Activated naive CD4-positive, alpha-beta T cell treated with anti-CD3 and anti-CD28 coated beads, Interleukin-2, amount 50 U/mL, for 72 hours (primary cell): ENCODE measurements around the gene ACO2. TPM values are rescaled to one million over a fixed set of nuclear protein-coding genes. Genes with fewer than 3 reads are reported as not detected.
A peak's percentile ranks its signal among the peaks of the same experiment; 100 is the strongest.

Experiments used
- ATAC-seq, 2 donors: fragments of 150-1000 bp; cut with Tn5 transposase; 2 replicates each; pipeline ENCODE4 v1.10.0; 2021; ENCODE audit warnings: mild to moderate bottlenecking in 2 of 2, moderate library complexity in 2 of 2
- DNase-seq, 2 donors: peaks; one replicate each; pipeline ENCODE4 v3.0.0; 2021 to 2022; ENCODE audit warnings: low spot score in 2 of 2
- H3K27ac Mint-ChIP-seq, 2 donors: one replicate each; pipeline ENCODE4 v1.8.0; 2022; ENCODE audit warnings: mild to moderate bottlenecking in 2 of 2, mixed read lengths in 2 of 2
- H3K36me3 Mint-ChIP-seq, 2 donors: one replicate each; pipeline ENCODE4 v1.8.0; 2022; ENCODE audit warnings: mixed read lengths in 2 of 2
- H3K9me3 Mint-ChIP-seq, 2 donors: one replicate each; pipeline ENCODE4 v1.8.0; 2022; ENCODE audit warnings: mixed read lengths in 2 of 2
- total RNA-seq, 2 donors: library from RNA; stranded (reverse); gene quantifications; one replicate each; pipeline ENCODE4 v1.2.3, GENCODE V29; 2022

ACO2 gene
- total RNA-seq, 2 donors from 2014 or later = 100.0 to 112 TPM

- no peaks in the 10 kb centered on the region for H3K9me3 Mint-ChIP-seq
- H3K27ac Mint-ChIP-seq = peak overlapping the region; percentile 21 to 36
- H3K36me3 Mint-ChIP-seq = no peaks in the 10 kb centered on the region
- peak; percentile 66 to 67 for ATAC-seq
- no peak for DNase-seq
These were observed 32.3 kb downstream of the ACO2 start for GRCh38 chr22:41501209-41501608.

GRCh38 chr22:41504397-41504796 lies 35.5 kb downstream of the ACO2 start:
- no peak for DNase-seq
- Mint-ChIP-seq H3K36me3 (no peaks in the 10 kb centered on the region), H3K9me3 (no peaks in the 10 kb centered on the region), H3K27ac (no peak overlapping the region)
- ATAC-seq = no peak

- no peak for ATAC-seq
- peak overlapping the region in 1 of 2 donors; percentile 85 for H3K27ac Mint-ChIP-seq
- no peak for DNase-seq
- H3K36me3 Mint-ChIP-seq = no peaks in the 10 kb centered on the region
- no peaks in the 10 kb centered on the region for H3K9me3 Mint-ChIP-seq
These were observed 35.9 kb downstream of the ACO2 start for GRCh38 chr22:41504816-41505215.

DNA sequence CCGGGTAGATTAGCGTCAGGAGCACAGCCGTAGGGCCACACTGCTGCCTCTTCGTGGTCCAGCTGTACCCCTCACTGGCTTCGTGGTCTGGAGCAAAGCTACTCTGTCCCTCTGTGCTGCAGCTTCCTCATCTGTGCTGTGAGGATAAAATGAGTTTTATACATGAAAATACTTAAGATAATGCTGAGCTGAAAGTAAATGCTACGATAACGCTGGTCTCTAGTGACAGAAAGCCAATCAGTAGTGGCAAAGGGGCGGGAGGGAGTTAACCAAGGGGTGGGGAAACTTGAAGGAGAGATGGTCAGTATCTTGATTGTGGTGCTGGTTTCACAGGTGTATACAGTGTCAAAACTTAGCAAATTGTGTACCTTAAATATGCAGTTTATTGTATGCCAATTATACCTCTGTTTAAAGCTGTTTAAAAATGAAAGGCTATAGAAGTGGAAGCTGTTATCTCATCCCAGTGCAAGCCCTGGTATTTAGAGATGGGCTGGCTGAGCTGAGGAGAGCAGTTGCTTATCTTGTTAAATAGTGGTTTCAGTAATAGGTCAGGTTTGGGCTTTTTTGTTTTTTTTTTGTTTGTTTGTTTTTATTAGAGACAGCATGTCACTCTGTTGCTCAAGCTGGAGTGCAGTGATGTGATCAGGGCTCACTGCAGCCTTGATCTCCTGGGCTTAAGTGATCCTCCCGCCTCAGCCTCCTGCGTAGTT lies 36.7 kb downstream of the ACO2 start:
- DNase-seq = no peak
- no peak for ATAC-seq
- no peaks in the 10 kb centered on the region for H3K9me3 Mint-ChIP-seq
- H3K27ac Mint-ChIP-seq = no peak overlapping the region
- no peaks in the 10 kb centered on the region for H3K36me3 Mint-ChIP-seq

GRCh38 chr22:41507330-41508063 lies 38.6 kb downstream of the ACO2 start:
- Mint-ChIP-seq H3K36me3 (no peaks in the 10 kb centered on the region), H3K27ac (peak overlapping the region; percentile 5 to 62), H3K9me3 (no peaks in the 10 kb centered on the region)
- ATAC-seq (no peak), DNase-seq (no peak)

- H3K9me3 Mint-ChIP-seq = no peaks in the 10 kb centered on the region
- ATAC-seq (no peak), DNase-seq (no peak)
- no peak overlapping the region for H3K27ac Mint-ChIP-seq
- H3K36me3 Mint-ChIP-seq = no peaks in the 10 kb centered on the region
These were observed 39.9 kb downstream of the ACO2 start for GRCh38 chr22:41508770-41509170.

DNA sequence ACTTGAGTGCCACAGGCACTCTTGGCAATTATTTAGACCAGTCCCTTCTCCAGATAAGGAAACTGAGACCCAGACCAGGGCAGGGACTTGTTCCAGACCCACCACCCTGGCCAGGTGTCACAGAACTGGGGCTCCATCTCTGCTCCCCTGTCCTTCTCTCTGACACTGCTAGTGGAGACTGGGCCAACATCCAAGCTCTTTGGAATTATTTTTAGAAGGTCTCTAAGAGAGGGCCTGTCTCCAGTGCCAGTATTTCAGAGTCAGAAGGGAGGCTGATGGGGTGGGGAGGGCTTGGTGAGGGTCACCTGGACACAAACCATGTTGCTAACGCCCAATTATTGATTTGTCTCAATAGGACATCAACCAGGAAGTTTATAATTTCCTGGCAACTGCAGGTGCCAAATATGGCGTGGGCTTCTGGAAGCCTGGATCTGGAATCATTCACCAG lies 42.6 kb downstream of the ACO2 start:
- Mint-ChIP-seq H3K27ac (peak overlapping the region in 1 of 2 donors; percentile 36), H3K9me3 (no peaks in the 10 kb centered on the region), H3K36me3 (no peaks in the 10 kb centered on the region)
- ATAC-seq = no peak
- DNase-seq = no peak

DNA sequence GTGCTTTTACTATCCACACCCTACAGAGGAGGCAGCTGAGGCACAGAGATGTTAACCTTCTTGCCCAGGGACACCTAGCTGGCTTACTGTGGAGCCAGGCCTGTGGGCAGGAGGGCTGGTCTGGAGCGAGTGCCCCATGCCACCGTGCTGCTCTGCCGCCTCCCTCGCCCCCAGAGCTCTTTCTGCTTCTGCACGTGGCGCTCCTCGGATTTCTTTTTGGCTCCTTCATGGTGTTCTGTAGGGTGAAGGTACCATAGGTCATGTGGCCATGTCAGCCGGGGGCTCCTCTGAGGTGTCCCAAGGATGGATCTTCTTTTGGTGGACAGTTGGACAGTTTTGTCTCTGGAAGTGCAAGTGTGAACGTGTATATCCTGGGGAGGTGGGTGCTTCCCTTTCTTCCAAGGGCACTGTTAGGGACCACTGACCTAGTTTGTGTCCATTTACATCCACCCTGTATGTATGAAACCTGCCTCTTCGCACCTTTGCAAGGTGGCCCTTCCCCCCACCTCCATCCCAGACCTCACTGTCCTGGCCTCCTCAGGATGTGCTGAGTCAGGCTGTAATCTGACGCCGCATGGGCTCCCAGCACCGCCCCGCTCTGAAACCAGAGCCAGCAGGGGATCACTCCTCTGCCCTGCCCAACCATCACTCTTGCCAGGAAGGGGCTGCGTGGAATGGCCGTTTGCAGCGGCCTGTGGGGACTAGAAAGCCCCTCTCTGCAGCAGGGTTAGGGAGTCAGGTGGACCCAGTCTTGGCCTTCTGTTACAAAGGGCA lies 43.7 kb downstream of the ACO2 start:
- ATAC-seq (no peak), DNase-seq (no peak)
- H3K9me3 Mint-ChIP-seq = no peaks in the 10 kb centered on the region
- H3K36me3 Mint-ChIP-seq = no peaks in the 10 kb centered on the region
- H3K27ac Mint-ChIP-seq = peak overlapping the region in 1 of 2 donors; percentile 17

GRCh38 chr22:41513391-41513790 lies 44.5 kb downstream of the ACO2 start:
- Mint-ChIP-seq H3K9me3 (no peaks in the 10 kb centered on the region), H3K27ac (peak overlapping the region; percentile 29 to 81), H3K36me3 (no peaks in the 10 kb centered on the region)
- DNase-seq = no peak
- no peak for ATAC-seq

- Mint-ChIP-seq H3K27ac (peak overlapping the region; percentile 44 to 50), H3K9me3 (no peaks in the 10 kb centered on the region), H3K36me3 (no peaks in the 10 kb centered on the region)
- ATAC-seq = no peak
- DNase-seq = no peak
These were observed 47.5 kb downstream of the ACO2 start for GRCh38 chr22:41516462-41516861.

- Mint-ChIP-seq H3K27ac (peak overlapping the region; percentile 44 to 50), H3K9me3 (no peaks in the 10 kb centered on the region), H3K36me3 (no peaks in the 10 kb centered on the region)
- ATAC-seq (peak; percentile 48 to 64), DNase-seq (peak in 1 of 2 donors; percentile 49)
These were observed 48.5 kb downstream of the ACO2 start for GRCh38 chr22:41517172-41518047.

GRCh38 chr22:41518048-41518347 lies 49.1 kb downstream of the ACO2 start:
- DNase-seq (no peak), ATAC-seq (no peak)
- H3K9me3 Mint-ChIP-seq = no peaks in the 10 kb centered on the region
- peak overlapping the region; percentile 27 to 77 for H3K27ac Mint-ChIP-seq
- no peaks in the 10 kb centered on the region for H3K36me3 Mint-ChIP-seq

DNA sequence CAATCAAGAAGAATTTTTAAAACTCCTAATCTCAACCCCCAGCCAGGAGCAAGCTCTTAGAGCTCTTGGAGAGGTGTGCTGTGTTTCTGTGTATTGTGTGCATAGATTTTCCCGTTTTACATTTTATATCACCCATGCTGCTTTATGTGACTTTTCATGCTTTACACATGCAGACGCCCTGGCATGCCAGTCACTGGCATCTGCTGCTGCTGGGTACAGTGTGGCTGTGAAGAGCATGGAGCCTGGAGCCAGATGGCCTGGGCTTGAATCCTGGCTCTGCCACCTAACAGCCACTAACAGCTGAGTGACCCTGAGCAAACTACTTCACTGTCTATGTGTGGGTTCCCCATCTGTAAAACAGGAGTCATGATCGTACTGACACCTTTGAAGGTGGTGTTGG lies 52.2 kb downstream of the ACO2 start:
- no peak for ATAC-seq
- no peaks in the 10 kb centered on the region for H3K9me3 Mint-ChIP-seq
- H3K36me3 Mint-ChIP-seq = no peaks in the 10 kb centered on the region

DNA sequence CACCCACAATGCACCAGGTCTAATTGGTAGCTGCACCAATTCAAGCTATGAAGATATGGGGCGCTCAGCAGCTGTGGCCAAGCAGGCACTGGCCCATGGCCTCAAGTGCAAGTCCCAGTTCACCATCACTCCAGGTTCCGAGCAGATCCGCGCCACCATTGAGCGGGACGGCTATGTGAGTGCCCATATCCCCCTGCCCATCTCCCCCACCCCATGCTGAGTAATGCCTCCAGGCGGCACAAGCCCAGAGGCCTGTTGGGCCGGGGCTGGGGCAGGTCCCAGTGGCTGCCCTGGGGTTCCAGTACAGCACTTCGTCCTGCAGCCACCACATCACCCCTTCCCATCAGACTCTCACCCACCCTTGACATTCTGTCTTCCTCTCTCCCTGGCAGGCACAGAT lies 53.9 kb downstream of the ACO2 start:
- H3K27ac Mint-ChIP-seq = peak overlapping the region; percentile 47 to 77
- no peaks in the 10 kb centered on the region for H3K9me3 Mint-ChIP-seq
- DNase-seq = no peak
- H3K36me3 Mint-ChIP-seq = no peaks in the 10 kb centered on the region
- no peak for ATAC-seq

More for the DNA sequence above, 52.2 kb downstream of the ACO2 start:
- DNase-seq = no peak
- H3K27ac Mint-ChIP-seq = no peak overlapping the region

- no peak for ATAC-seq
- peaks cover 0 to 3% of the 10 kb centered on the region in 2 donors for H3K36me3 Mint-ChIP-seq
- DNase-seq = no peak
- H3K27ac Mint-ChIP-seq = peak overlapping the region; percentile 81 to 85
- no peaks in the 10 kb centered on the region for H3K9me3 Mint-ChIP-seq
These were observed 54.7 kb downstream of the ACO2 start for GRCh38 chr22:41523464-41524221.

GRCh38 chr22:41524251-41524661 lies 55.3 kb downstream of the ACO2 start:
- Mint-ChIP-seq H3K36me3 (peaks cover 0 to 7% of the 10 kb centered on the region in 2 donors), H3K27ac (peak overlapping the region; percentile 81 to 85), H3K9me3 (no peaks in the 10 kb centered on the region)
- no peak for DNase-seq
- no peak for ATAC-seq
